GM10266 (cell line): ENCODE data around the gene TMEM92.

Experiments
- DNase-seq: peaks from one replicate; pipeline ENCODE4 v3.0.0; 2012; ENCODE audit errors: extremely low spot score
- TF ChIP-seq, protein P1 (sequence below): IDR thresholded peaks from 2 replicates; pipeline ENCODE4 v1.5.1; 2012; ENCODE audit warnings: mild to moderate bottlenecking, low read depth; ENCODE audit not compliant: control insufficient read depth, insufficient read depth; ENCODE audit errors: missing control alignments

Gene TMEM92

GRCh38 chr17:50273654-50274040, 619 bp upstream of the TMEM92 start:
- TF ChIP-seq, protein P1, sequence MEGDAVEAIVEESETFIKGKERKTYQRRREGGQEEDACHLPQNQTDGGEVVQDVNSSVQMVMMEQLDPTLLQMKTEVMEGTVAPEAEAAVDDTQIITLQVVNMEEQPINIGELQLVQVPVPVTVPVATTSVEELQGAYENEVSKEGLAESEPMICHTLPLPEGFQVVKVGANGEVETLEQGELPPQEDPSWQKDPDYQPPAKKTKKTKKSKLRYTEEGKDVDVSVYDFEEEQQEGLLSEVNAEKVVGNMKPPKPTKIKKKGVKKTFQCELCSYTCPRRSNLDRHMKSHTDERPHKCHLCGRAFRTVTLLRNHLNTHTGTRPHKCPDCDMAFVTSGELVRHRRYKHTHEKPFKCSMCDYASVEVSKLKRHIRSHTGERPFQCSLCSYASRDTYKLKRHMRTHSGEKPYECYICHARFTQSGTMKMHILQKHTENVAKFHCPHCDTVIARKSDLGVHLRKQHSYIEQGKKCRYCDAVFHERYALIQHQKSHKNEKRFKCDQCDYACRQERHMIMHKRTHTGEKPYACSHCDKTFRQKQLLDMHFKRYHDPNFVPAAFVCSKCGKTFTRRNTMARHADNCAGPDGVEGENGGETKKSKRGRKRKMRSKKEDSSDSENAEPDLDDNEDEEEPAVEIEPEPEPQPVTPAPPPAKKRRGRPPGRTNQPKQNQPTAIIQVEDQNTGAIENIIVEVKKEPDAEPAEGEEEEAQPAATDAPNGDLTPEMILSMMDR: no peak
- DNase-seq: no peak

DNA sequence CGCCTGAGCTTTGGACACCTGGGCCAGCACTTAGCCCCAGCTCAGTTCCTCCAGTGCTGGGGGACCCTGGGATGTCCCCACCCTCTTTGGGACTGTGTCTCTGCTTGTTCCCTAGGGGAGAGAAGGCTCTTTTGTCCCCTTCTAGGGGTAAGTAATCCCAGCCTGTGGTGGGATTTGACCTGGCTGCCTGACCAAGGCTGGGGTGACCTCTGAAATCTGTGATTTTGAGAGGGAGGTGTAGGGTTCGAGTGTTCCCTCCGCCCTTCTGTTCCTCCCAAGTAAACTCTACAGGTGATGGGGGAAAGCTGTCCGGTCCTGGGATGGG, 593 bp downstream of the TMEM92 start:
- TF ChIP-seq, protein P1: no peak
- no peak for DNase-seq

- DNase-seq: no peak
- TF ChIP-seq, protein P1: no peak
Measured at GRCh38 chr17:50275279-50275678, 1.0 kb downstream of the TMEM92 start.

- no peak for DNase-seq
- TF ChIP-seq, protein P1: no peak
Measured at GRCh38 chr17:50276588-50277356, 2.5 kb downstream of the TMEM92 start.

DNA sequence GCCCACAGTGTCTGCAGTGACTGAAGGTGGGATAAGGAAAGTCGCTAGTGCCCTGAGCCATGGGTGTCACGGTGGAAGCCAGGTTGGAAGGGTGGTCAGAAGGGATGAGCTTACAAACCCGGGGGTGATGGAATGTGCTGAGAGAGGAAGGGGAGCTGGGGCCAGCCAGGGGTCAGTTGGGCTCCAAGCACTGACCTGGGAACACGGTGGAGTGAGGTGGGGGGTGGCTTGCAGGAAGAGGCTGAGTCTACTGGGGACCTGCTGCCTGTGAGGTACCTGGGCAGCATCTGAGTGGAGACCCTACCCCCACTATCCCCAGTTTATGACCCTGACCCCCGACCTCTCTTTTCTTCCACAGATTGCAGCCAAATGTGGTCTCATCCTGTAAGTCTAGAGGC, 3.1 kb downstream of the TMEM92 start:
- TF ChIP-seq, protein P1: no peak
- no peak for DNase-seq

GRCh38 chr17:50278526-50279180, 4.4 kb downstream of the TMEM92 start:
- no peak for DNase-seq
- TF ChIP-seq, protein P1: no peak

- TF ChIP-seq, protein P1: no peak
- no peak for DNase-seq
Measured at GRCh38 chr17:50279181-50279526, 4.9 kb downstream of the TMEM92 start.
